GM19397 (cell line): ENCODE data around the gene CENPF.
"Not testable (repeated sequence)": the region's sequence is repeated elsewhere in the genome, so short reads cannot be mapped to it uniquely, and the experiment has no call there.

Experiments
- ATAC-seq: cut with Tn5 transposase; IDR thresholded peaks from one replicate; pipeline ENCODE4 v1.9.1; 2021; ENCODE audit warnings: mild to moderate bottlenecking, moderate library complexity; ENCODE audit not compliant: unreplicated experiment

CENPF gene

GRCh38 chr1:214650664-214651063, 47.7 kb downstream of the CENPF start:
- ATAC-seq = no peak

DNA sequence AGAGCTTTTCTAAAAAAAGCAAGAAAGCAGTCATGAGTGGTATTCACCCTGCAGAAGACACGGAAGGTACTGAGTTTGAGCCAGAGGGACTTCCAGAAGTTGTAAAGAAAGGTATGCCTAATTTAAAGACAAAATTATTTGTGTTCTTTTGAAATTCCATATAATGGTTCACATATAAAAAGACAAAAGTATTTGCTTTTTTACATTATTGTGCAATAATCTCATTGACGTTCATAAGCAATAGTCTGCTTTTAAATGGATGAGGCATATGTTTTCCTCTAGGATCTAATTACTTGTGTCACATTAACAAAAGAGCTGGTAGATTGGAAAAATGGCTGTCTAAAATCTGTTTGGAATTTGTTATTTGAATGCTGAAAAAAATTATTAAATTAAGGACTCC, 54.3 kb downstream of the CENPF start:
- ATAC-seq = no peak

DNA sequence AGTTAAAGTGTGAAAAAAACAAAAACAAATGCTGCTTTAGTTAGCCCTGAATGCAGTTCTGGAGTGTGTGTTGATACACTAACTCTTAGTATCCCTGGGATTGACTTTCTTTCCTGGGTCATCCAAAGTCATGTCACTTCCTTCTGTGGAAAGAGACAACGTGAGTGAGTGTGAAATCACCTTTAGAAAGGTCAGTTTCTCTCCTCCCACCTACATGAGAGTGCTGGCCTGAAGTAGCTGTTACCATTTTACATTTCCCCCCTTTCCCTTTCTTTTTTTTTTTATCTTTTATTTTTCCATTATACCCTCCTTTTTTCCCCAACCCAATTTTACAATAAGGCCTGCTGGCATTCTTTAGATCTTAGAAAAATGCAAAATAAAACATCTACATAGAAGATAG, 55.2 kb downstream of the CENPF start:
- ATAC-seq = no peak

DNA sequence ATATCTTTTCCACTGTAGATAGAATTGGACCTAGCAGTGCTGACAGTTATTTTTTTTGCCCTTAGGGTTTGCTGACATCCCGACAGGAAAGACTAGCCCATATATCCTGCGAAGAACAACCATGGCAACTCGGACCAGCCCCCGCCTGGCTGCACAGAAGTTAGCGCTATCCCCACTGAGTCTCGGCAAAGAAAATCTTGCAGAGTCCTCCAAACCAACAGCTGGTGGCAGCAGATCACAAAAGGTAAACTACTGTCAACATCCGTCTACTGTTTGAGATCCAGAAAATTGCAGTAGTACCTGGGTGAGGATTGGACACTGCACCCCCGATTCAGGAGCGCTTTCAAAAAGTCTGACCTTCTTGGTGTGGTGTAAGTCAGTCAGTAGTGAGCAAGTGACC, 55.8 kb downstream of the CENPF start:
- ATAC-seq = no peak

DNA sequence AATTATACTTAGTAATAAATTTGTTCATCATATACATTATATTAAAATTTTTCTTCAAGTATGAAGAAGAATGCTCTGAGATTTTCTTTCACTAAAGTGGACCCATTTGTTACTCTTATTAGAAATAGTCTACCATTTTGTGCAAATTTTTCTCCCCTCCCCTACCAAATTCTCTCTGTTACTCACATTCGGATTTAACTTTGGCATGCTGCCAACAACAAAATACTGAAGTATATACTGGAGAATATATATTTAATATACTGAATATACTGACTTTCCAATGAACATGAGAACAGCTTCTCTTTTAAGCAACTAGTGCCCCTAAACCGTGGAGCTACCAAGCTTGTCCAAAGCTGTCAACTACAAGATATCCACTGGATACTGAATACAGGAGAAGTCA, 57.2 kb downstream of the CENPF start:
- ATAC-seq = no peak

GRCh38 chr1:214660900-214661299, 57.9 kb downstream of the CENPF start:
- no peak for ATAC-seq

DNA sequence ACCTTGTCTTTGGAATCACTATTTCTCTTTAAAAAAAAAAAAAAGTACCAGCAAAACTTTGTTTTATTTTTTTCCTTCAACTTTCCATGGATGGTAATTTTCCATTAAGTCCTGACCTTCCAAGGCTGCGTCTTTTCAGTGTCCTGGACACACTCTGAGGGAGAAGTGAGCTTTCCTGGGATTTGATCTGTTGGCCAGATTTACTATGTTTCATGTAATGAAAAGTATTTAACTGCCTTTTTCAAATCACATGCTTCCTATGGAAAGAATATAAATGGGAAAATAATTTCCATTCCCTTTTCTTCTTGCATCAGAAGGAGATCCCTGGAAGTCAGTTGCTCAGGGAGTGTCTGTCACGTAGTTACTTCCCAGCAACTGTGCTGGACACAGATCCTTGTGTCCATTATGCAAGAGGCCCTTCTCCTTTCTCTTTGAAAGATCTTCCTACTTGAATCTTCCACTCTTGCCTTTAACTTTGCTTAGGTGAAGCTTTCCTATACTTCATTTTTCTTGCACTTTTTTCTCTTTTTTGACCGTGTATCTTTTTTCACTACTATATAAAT, 59.3 kb downstream of the CENPF start:
- no peak for ATAC-seq

DNA sequence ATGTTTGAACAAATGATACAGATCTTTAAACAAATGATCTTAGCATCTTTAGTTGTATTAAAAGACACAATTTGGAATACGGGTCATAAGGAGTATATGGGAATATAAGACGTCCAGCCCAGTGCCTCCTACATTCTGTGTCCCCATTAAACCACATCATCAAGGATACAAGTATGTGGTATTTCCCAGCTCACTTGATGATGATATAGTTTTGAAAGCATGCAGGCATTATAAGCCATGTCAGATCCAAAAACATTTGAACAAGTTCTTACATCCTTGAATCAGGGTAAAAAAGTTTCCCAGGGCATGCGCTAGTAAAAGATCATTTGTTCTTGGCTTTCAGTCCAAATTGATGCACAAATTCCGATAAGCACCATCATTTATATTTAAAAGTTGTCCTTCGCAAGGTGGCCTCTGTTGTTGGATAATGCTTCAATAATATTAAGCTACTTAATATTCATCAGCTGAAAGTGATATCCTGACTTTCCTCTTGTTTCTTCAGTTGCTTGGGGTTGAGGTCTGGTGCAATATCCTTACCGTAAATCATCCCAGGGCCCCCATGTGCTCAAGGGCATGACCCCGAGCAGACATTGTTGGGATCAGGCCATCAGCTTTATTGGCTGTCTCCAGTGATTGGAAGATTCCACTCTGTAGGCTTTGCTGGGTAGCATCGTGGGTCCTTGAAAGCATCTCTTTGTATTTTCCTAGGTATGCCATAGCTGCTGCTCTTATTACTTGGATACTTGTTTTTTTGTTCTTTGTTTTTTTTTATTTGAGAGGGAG, 61.8 kb downstream of the CENPF start:
- no peak for ATAC-seq

GRCh38 chr1:214665606-214666110, 62.7 kb downstream of the CENPF start:
- no peak for ATAC-seq

GRCh38 chr1:214666674-214667073, 63.7 kb downstream of the CENPF start:
- ATAC-seq = no peak

- ATAC-seq = no peak
Measured at GRCh38 chr1:214670098-214670497, 67.1 kb downstream of the CENPF start.

GRCh38 chr1:214673029-214673428, 70.0 kb downstream of the CENPF start:
- not testable (repeated sequence) for ATAC-seq

GRCh38 chr1:214673576-214673975, 70.6 kb downstream of the CENPF start:
- ATAC-seq = no peak

- ATAC-seq = not testable (repeated sequence)
Measured at GRCh38 chr1:214675524-214675923, 72.5 kb downstream of the CENPF start.

- ATAC-seq = no peak
Measured at GRCh38 chr1:214676747-214677146, 73.8 kb downstream of the CENPF start.

GRCh38 chr1:214677945-214678344, 75.0 kb downstream of the CENPF start:
- no peak for ATAC-seq

- no peak for ATAC-seq
Measured at GRCh38 chr1:214678386-214678785, 75.4 kb downstream of the CENPF start.

DNA sequence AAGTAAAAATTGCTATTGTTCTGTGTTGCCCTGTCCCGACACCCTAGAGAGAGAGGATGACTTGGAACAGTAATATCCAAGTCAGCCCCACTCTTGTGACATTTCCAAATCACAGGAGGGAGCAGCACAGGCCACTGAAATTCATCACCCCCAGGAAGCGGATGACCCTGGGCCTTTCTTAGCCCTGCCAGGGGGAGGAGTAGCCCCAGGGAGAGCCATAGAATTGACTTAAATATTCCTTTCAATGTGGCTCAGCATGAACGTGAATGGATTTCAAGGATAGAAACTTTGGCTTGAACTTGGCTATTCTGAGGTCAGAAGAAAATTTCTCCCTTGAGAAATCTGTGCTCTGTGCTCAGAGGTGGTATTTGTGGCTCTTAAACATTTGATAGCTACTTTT, 80.6 kb downstream of the CENPF start:
- no peak for ATAC-seq

DNA sequence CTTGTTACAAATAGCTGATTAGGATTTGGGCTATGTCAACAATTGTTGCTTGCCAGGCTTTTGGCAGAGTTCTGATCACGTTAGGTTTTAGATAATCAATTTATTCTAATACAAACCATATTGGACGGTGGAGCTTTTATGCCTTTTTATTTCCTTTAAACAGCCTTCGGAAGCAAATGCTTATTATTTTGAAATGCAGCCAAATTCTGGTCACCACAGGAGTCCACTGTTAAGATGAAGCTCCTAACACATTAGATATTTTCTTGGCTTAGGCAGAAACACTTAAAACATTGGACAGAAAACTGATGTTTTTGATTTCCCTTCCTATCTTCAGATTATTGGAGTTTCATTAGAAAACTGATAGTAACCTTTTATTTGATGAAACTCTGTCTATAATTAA, 82.9 kb downstream of the CENPF start:
- no peak for ATAC-seq

GRCh38 chr1:214686497-214686896, 83.5 kb downstream of the CENPF start:
- ATAC-seq = no peak

- ATAC-seq = no peak
Measured at GRCh38 chr1:214688891-214689290, 85.9 kb downstream of the CENPF start.

DNA sequence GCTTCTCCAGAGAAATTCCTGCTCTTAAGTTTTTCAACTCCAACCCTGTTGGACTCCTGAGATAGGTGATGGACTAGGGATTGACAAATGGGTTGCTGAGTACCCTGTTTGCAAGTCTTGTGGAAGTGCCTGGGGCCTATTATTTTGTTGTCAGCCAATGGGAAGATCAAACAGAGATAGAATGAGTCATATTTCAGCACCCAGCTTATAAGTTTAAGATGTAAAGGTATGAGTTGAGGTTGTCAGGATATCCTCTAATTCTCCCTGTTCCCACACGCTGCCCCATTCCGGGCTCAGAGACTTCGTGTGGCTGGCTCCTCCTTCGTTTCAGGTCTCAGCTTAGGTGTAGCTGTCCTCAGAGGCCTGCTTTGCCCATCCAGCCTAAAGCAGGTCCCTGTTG, 91.8 kb downstream of the CENPF start:
- ATAC-seq = no peak

- ATAC-seq = no peak
Measured at GRCh38 chr1:214698559-214698958, 95.6 kb downstream of the CENPF start.
